WI38 (cell line): ENCODE results near the gene PTGER2.
A peak's percentile ranks its signal among the peaks of the same experiment; 100 is the strongest.

ENCODE experiments used
- H3K4me3 ChIP-seq: 2 replicates; pipeline ENCODE4 v1.5.1; 2011; ENCODE audit warnings: low read depth, mild to moderate bottlenecking, control low read depth, low read length
- TF ChIP-seq, protein P1 (sequence below): IDR thresholded peaks from 2 replicates; pipeline ENCODE4 v1.5.1; 2012; ENCODE audit warnings: low read depth, mild to moderate bottlenecking, control low read depth, low read length

The PTGER2 gene

GRCh38 chr14:52314595-52315354 is 663 bp downstream of the PTGER2 start:
- H3K4me3 ChIP-seq = peak overlapping the region; percentile 79
- TF ChIP-seq, protein P1, sequence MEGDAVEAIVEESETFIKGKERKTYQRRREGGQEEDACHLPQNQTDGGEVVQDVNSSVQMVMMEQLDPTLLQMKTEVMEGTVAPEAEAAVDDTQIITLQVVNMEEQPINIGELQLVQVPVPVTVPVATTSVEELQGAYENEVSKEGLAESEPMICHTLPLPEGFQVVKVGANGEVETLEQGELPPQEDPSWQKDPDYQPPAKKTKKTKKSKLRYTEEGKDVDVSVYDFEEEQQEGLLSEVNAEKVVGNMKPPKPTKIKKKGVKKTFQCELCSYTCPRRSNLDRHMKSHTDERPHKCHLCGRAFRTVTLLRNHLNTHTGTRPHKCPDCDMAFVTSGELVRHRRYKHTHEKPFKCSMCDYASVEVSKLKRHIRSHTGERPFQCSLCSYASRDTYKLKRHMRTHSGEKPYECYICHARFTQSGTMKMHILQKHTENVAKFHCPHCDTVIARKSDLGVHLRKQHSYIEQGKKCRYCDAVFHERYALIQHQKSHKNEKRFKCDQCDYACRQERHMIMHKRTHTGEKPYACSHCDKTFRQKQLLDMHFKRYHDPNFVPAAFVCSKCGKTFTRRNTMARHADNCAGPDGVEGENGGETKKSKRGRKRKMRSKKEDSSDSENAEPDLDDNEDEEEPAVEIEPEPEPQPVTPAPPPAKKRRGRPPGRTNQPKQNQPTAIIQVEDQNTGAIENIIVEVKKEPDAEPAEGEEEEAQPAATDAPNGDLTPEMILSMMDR = no peak

- H3K4me3 ChIP-seq = peak overlapping the region; percentile 79
Observed at GRCh38 chr14:52315355-52315718, 1.2 kb downstream of the PTGER2 start.

GRCh38 chr14:52318062-52318461 is 4.0 kb downstream of the PTGER2 start:
- H3K4me3 ChIP-seq = peak overlapping the region; percentile 79
- TF ChIP-seq, protein P1 = no peak

More at GRCh38 chr14:52315355-52315718, 1.2 kb downstream of the PTGER2 start:
- TF ChIP-seq, protein P1 = no peak

DNA sequence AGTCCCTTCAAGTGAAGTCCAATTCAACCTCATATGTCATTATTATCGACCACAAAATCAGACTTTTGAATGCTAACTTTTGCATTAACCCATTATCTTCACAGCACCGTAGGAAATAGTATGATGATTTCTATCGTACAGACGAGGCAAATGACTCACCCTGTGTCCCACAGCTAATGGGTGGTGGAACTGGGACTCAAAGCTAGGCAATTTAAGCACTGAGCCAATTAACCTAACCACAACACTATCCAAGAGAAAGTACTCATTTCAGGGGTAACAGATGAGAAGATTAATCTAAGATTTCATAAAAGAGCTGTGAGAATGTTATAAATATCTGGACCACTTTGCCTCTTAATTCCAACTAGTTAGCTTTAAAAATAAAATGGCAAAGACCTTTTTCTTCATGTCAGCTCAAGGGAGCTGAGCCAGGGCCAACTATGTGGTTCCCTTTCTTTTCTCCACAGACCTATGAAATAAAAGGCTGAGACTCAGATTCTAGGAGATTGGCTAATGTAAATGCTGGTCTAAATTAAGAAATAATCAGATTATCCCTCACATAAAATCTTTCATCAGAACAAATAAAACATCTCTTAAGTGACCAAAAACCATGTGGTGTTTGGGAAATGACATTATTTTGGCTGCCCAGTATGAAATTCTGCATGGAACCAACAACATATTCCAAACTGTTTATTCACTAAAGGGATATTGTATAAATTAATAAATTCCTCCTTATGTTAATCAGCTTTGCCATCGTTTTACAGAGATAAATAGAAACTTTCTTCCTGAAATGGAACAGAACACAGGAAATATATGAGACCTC is 4.9 kb downstream of the PTGER2 start:
- peak overlapping the region; percentile 79 for H3K4me3 ChIP-seq
- TF ChIP-seq, protein P1 = no peak

DNA sequence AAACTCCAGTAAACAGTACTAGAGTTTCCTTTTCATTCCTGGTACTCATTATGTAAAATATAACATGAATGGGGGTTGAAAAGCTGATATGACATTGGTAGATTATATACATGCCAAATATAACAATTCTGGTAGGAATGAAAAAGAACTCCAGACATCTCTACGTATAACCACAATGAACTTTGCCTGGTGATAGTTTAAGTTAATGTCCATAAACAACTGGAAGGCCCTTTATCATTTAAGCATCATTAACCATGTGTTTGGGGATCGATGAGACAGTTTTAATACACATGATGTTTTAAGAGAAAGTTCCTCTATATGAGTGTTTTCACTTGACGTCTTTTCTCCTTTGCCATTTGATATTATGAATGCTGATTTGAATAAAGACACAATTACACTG is 5.8 kb downstream of the PTGER2 start:
- TF ChIP-seq, protein P1 = no peak
- H3K4me3 ChIP-seq = no peak overlapping the region

- TF ChIP-seq, protein P1 = no peak
- no peak overlapping the region for H3K4me3 ChIP-seq
Observed at GRCh38 chr14:52325126-52325525, 11.0 kb downstream of the PTGER2 start.

GRCh38 chr14:52325630-52326029 is 11.5 kb downstream of the PTGER2 start:
- TF ChIP-seq, protein P1 = no peak
- H3K4me3 ChIP-seq = no peak overlapping the region
